Loucy (cell line): ENCODE data around the gene TXNL4A.

ENCODE experiments used
- H2AFZ ChIP-seq: fragments of 200-600 bp; sonication (generic); 2 replicates; pipeline ENCODE4 v1.6.0; 2016; ENCODE audit warnings: antibody characterized with exemption, mild to moderate bottlenecking, low read length, moderate library complexity
- H3F3A ChIP-seq: fragments of 200-600 bp; 2 replicates; pipeline ENCODE4 v1.6.0; 2016; ENCODE audit warnings: antibody characterized with exemption, low read depth, mild to moderate bottlenecking
- H3K27me3 ChIP-seq: fragments of 200-600 bp; sonication (generic); 2 replicates; pipeline ENCODE4 v1.6.1; 2014; ENCODE audit warnings: low read length, mild to moderate bottlenecking; ENCODE audit not compliant: insufficient read depth, poor library complexity, severe bottlenecking
- H3K36me3 ChIP-seq: fragments of 200-600 bp; sonication (generic); 2 replicates; pipeline ENCODE4 v1.6.1; 2016; ENCODE audit warnings: low read length; ENCODE audit not compliant: insufficient read depth
- H3K4me1 ChIP-seq: fragments of 200-600 bp; sonication (generic); 2 replicates; pipeline ENCODE4 v1.5.1; 2014; ENCODE audit warnings: low read length, mild to moderate bottlenecking; ENCODE audit not compliant: insufficient read depth, poor library complexity, severe bottlenecking
- H3K4me2 ChIP-seq: fragments of 200-600 bp; sonication (generic); 2 replicates; pipeline ENCODE4 v1.6.0; 2014; ENCODE audit warnings: antibody characterized with exemption, low read length, low read depth, mild to moderate bottlenecking; ENCODE audit not compliant: poor library complexity, severe bottlenecking
- H3K4me3 ChIP-seq: fragments of 200-600 bp; sonication (generic); 2 replicates; pipeline ENCODE4 v1.5.1; 2014; ENCODE audit warnings: low read length, mild to moderate bottlenecking, mixed read lengths; ENCODE audit not compliant: poor library complexity, severe bottlenecking
- H3K79me2 ChIP-seq: fragments of 200-600 bp; sonication (generic); 2 replicates; pipeline ENCODE4 v1.6.1; 2014; ENCODE audit warnings: low read length; ENCODE audit not compliant: insufficient read depth
- H3K9ac ChIP-seq: fragments of 200-600 bp; sonication (generic); 2 replicates; pipeline ENCODE4 v1.6.0; 2014; ENCODE audit warnings: mild to moderate bottlenecking, low read depth, low read length, moderate library complexity; ENCODE audit not compliant: poor library complexity, severe bottlenecking
- H3K9me2 ChIP-seq: fragments of 200-600 bp; sonication (generic); replicated peaks from 2 replicates; pipeline ENCODE4 v1.6.1; 2016; ENCODE audit warnings: low read depth, low read length, mixed read lengths
- H3K9me3 ChIP-seq: fragments of 200-600 bp; sonication (generic); 2 replicates; pipeline ENCODE4 v1.6.1; 2014; ENCODE audit warnings: mild to moderate bottlenecking, antibody characterized with exemption, low read length, low read depth; ENCODE audit not compliant: insufficient read depth
- H4K20me1 ChIP-seq: fragments of 200-600 bp; sonication (generic); 2 replicates; pipeline ENCODE4 v1.6.0; 2014; ENCODE audit warnings: antibody characterized with exemption, low read length, mild to moderate bottlenecking; ENCODE audit not compliant: insufficient read depth, poor library complexity, severe bottlenecking
- EZH2phosphoT487 ChIP-seq: fragments of 200-600 bp; IDR thresholded peaks from 2 replicates; pipeline ENCODE4 v1.6.1; 2018; ENCODE audit warnings: antibody characterized with exemption, mild to moderate bottlenecking, moderate library complexity, borderline replicate concordance
- TF ChIP-seq, protein P1 (sequence below): fragments of 200-600 bp; sonication (generic); conservative IDR thresholded peaks from 2 replicates; pipeline ENCODE4 v1.5.1; 2014; ENCODE audit warnings: mild to moderate bottlenecking, antibody characterized with exemption, low read length

Gene TXNL4A

DNA sequence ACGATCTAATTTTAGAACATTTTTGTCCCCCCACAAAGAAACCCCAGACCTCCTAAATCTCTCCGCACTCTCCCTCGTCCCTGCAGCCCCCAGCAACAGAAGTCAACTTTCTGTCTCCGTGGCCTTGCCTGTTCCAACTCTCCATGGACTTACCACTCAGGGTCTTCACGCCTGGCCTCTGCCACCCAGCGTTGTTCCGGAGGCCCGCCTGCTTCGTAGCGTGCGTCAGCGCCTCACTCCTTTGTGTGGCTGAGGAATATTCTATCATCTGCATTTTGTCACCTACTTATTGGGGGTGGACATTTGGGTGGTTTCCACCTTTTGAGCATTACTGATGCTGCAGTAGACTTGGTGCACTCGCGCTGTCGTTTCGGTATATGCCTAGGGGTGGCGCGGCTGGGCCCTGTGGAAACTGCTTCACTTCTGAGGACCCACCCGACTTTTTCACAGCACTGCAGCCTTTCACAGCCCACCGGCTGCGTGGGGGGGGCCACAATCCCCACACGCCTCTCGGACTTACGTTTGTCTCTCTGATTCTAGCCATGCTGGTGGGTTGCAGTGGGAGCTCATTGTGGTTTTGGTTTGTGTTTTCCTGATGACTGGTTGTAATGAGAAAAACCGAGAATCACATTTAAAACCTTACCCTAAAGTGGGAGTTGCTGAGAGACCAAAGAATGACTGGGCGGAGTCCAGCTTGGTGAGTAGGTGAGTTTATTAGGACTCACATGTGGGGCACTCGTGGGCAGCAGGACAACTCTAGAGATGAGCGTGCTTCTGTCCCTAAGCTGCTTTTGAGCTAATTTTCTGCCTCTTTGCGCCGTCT lies 25.3 kb downstream of the TXNL4A start:
- H3K79me2 ChIP-seq: no peaks in the 10 kb centered on the region
- no peaks in the 10 kb centered on the region for H3K9me3 ChIP-seq
- no peaks in the 10 kb centered on the region for H3K27me3 ChIP-seq
- H2AFZ ChIP-seq: no peak overlapping the region
- H3K9me2 ChIP-seq: no peaks in the 10 kb centered on the region
- H3K4me1 ChIP-seq: peaks cover 14% of the 10 kb centered on the region
- H4K20me1 ChIP-seq: no peaks in the 10 kb centered on the region
- no peak for TF ChIP-seq EZH2phosphoT487
- TF ChIP-seq, protein P1, sequence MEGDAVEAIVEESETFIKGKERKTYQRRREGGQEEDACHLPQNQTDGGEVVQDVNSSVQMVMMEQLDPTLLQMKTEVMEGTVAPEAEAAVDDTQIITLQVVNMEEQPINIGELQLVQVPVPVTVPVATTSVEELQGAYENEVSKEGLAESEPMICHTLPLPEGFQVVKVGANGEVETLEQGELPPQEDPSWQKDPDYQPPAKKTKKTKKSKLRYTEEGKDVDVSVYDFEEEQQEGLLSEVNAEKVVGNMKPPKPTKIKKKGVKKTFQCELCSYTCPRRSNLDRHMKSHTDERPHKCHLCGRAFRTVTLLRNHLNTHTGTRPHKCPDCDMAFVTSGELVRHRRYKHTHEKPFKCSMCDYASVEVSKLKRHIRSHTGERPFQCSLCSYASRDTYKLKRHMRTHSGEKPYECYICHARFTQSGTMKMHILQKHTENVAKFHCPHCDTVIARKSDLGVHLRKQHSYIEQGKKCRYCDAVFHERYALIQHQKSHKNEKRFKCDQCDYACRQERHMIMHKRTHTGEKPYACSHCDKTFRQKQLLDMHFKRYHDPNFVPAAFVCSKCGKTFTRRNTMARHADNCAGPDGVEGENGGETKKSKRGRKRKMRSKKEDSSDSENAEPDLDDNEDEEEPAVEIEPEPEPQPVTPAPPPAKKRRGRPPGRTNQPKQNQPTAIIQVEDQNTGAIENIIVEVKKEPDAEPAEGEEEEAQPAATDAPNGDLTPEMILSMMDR: no peak
- no peaks in the 10 kb centered on the region for H3F3A ChIP-seq
- no peak overlapping the region for H3K9ac ChIP-seq
- no peaks in the 10 kb centered on the region for H3K36me3 ChIP-seq
- no peak overlapping the region for H3K4me2 ChIP-seq
- H3K4me3 ChIP-seq: no peak overlapping the region

DNA sequence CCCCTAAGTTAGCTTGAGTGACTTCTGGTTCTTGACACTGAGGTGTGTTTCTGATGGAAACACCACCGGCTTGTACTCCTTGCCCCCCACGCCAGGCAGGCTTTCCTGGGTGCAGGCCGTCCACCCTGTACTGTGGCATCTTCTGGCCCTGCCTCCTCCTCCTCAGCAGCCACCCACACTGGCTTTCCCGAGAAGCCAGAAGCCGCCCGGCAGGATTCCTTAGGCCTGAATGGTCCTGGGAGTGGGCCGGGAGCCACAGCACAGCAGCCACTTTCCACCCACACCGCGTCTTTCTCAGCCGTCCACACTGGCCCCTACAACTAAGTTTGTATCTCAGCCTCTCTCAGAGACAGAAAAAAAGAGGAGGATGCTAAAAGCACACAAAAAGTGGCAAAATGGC lies 26.1 kb downstream of the TXNL4A start:
- H2AFZ ChIP-seq: no peak overlapping the region
- no peaks in the 10 kb centered on the region for H3K27me3 ChIP-seq
- H3K9me3 ChIP-seq: no peaks in the 10 kb centered on the region
- H3K79me2 ChIP-seq: no peaks in the 10 kb centered on the region
- no peak overlapping the region for H3K9ac ChIP-seq
- no peak overlapping the region for H3K4me3 ChIP-seq
- H3K4me2 ChIP-seq: no peak overlapping the region
- no peaks in the 10 kb centered on the region for H3F3A ChIP-seq
- TF ChIP-seq, protein P1: no peak
- no peaks in the 10 kb centered on the region for H3K36me3 ChIP-seq
- H3K9me2 ChIP-seq: no peaks in the 10 kb centered on the region
- no peaks in the 10 kb centered on the region for H4K20me1 ChIP-seq
- peaks cover 14% of the 10 kb centered on the region for H3K4me1 ChIP-seq

DNA sequence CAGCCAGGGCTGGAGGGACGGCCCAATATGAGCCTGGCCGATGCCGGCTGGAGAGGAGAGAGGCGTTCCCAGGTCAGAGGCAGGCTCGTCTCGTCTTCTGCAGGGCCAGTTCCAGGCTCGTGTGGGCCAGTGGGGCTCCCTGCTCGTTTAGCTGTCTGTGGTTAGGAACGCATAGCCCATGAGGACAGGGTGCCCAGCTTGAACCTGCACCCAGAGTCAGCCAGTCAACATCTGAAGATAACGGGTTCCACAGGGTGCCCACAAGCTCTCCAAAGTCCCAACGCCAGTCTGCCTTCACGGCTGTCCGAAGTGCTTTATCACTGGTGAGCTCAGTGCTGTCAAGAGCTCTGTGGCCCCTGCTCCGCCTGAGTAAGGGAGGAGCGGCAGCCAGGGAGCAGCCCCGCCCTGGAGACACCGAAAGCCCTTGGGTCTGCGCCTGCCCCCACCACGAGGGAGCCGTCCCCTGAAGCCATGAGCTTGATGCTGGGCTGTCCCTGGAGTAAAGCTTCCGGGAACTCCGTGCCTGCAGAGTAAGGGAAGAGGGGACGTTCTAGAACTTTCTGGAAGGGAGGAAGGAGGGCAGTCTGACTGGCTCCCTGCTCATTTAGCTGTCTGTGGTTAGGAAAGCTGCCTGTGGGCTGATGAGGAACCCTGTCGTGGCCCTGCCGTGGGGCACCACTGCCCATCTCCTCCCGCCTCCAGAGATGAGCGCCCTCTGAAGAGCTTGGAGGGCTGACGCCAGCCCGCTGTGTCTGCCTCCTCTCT lies 26.7 kb downstream of the TXNL4A start:
- no peaks in the 10 kb centered on the region for H3F3A ChIP-seq
- no peaks in the 10 kb centered on the region for H3K9me2 ChIP-seq
- H4K20me1 ChIP-seq: no peaks in the 10 kb centered on the region
- H3K9ac ChIP-seq: no peak overlapping the region
- H2AFZ ChIP-seq: no peak overlapping the region
- no peaks in the 10 kb centered on the region for H3K36me3 ChIP-seq
- no peak for TF ChIP-seq EZH2phosphoT487
- TF ChIP-seq, protein P1: no peak
- no peaks in the 10 kb centered on the region for H3K9me3 ChIP-seq
- peaks cover 14% of the 10 kb centered on the region for H3K4me1 ChIP-seq
- no peak overlapping the region for H3K4me2 ChIP-seq
- H3K27me3 ChIP-seq: no peaks in the 10 kb centered on the region
- H3K4me3 ChIP-seq: no peak overlapping the region
- H3K79me2 ChIP-seq: no peaks in the 10 kb centered on the region
